Liver (tissue), 9 donors: ENCODE data around the gene ZNF597. TPM values are rescaled to one million over a fixed set of nuclear protein-coding genes. Genes with fewer than 3 reads are reported as not detected.

Source experiments
- DNase-seq: peaks from one replicate; pipeline ENCODE4 v3.0.0-alpha.2; 2017; ENCODE audit warnings: low spot score
- H3K27ac ChIP-seq, 2 donors: one replicate each; pipeline ENCODE4 v1.7.0; 2013; ENCODE audit warnings: inconsistent platforms in 2 of 2, low read length in 2 of 2, control low read depth in 1 of 2, low read depth in 1 of 2, mild to moderate bottlenecking in 1 of 2
- H3K27me3 ChIP-seq, 4 donors: one replicate each; pipeline versions ENCODE4 v1.6.1 to v1.7.0; 2013; ENCODE audit warnings: low read length in 3 of 4, inconsistent platforms in 1 of 4, mild to moderate bottlenecking in 1 of 4, moderate library complexity in 1 of 4; ENCODE audit not compliant: control insufficient read depth in 4 of 4, insufficient read depth in 4 of 4
- H3K36me3 ChIP-seq, 4 donors: one replicate each; pipeline versions ENCODE4 v1.6.1 to v1.7.0; 2013; ENCODE audit warnings: low read length in 3 of 4, mild to moderate bottlenecking in 3 of 4, low read depth in 1 of 4, moderate library complexity in 1 of 4; ENCODE audit not compliant: control insufficient read depth in 4 of 4, insufficient read depth in 3 of 4
- H3K4me1 ChIP-seq, 4 donors: one replicate each; pipeline versions ENCODE4 v1.6.1 to v1.7.0; 2013; ENCODE audit warnings: low read length in 3 of 4, mild to moderate bottlenecking in 3 of 4, moderate library complexity in 1 of 4; ENCODE audit not compliant: control insufficient read depth in 4 of 4, insufficient read depth in 4 of 4
- H3K4me3 ChIP-seq, 3 donors: one replicate each; pipeline versions ENCODE4 v1.6.1 to v1.7.0; 2013; ENCODE audit warnings: low read length in 3 of 3, control low read depth in 1 of 3, low read depth in 1 of 3, mild to moderate bottlenecking in 1 of 3
- H3K9ac ChIP-seq, 2 donors: one replicate each; pipeline ENCODE4 v1.7.0; 2013; ENCODE audit warnings: low read length in 2 of 2, mild to moderate bottlenecking in 2 of 2, moderate library complexity in 2 of 2, control low read depth in 1 of 2, low read depth in 1 of 2
- H3K9me3 ChIP-seq, 4 donors: one replicate each; pipeline versions ENCODE4 v1.6.1 to v1.7.0; 2013; ENCODE audit warnings: low read length in 3 of 4; ENCODE audit not compliant: control insufficient read depth in 4 of 4
- ATF3 ChIP-seq: IDR thresholded peaks from 2 replicates; pipeline ENCODE4 v1.6.1; 2016; ENCODE audit warnings: antibody characterized with exemption
- CTCF ChIP-seq: fragments of 150-350 bp; IDR thresholded peaks from 2 replicates; pipeline ENCODE4 v1.5.1; 2017; ENCODE audit warnings: improper control_type of control experiment, low read depth, low read length; ENCODE audit not compliant: missing input control
- EGR1 ChIP-seq, 2 donors: IDR thresholded peaks; 2 replicates each; pipeline ENCODE4 v1.6.1; 2016 to 2018; ENCODE audit warnings: antibody characterized with exemption in 2 of 2, low read depth in 2 of 2
- FOXA2 ChIP-seq: IDR thresholded peaks from 2 replicates; pipeline ENCODE4 v1.6.1; 2016; ENCODE audit warnings: antibody characterized with exemption
- GABPA ChIP-seq, 2 donors: IDR thresholded peaks in 1 of 2; conservative IDR thresholded peaks in 1 of 2; 2 replicates each; pipeline ENCODE4 v1.6.1; 2016; ENCODE audit warnings: antibody characterized with exemption in 2 of 2, mild to moderate bottlenecking in 1 of 2, moderate library complexity in 1 of 2
- HNF4A ChIP-seq, 2 donors: conservative IDR thresholded peaks; 2 replicates each; pipeline ENCODE4 v1.6.1; 2016; ENCODE audit warnings: antibody characterized with exemption in 2 of 2, mild to moderate bottlenecking in 2 of 2
- HNF4G ChIP-seq: IDR thresholded peaks from 2 replicates; pipeline ENCODE4 v1.6.1; 2016; ENCODE audit warnings: antibody characterized with exemption
- JUND ChIP-seq, 2 donors: IDR thresholded peaks; 2 replicates each; pipeline ENCODE4 v1.6.1; 2016; ENCODE audit warnings: antibody characterized with exemption in 2 of 2
- MAX ChIP-seq: IDR thresholded peaks from 2 replicates; pipeline ENCODE4 v1.6.1; 2016; ENCODE audit warnings: antibody characterized with exemption
- NR2F2 ChIP-seq: IDR thresholded peaks from 2 replicates; pipeline ENCODE4 v1.6.1; 2016; ENCODE audit warnings: antibody characterized with exemption
- RAD21 ChIP-seq, 2 donors: IDR thresholded peaks; 2 replicates each; pipeline ENCODE4 v1.6.1; 2016; ENCODE audit warnings: antibody characterized with exemption in 2 of 2, mild to moderate bottlenecking in 2 of 2
- REST ChIP-seq: IDR thresholded peaks from 2 replicates; pipeline ENCODE4 v1.6.1; 2016; ENCODE audit warnings: antibody characterized with exemption, mild to moderate bottlenecking
- RXRA ChIP-seq, 2 donors: IDR thresholded peaks; 2 replicates each; pipeline ENCODE4 v1.6.1; 2017 to 2018; ENCODE audit warnings: antibody characterized with exemption in 2 of 2, mild to moderate bottlenecking in 1 of 2
- TAF1 ChIP-seq: conservative IDR thresholded peaks from 2 replicates; pipeline ENCODE4 v1.6.1; 2016; ENCODE audit warnings: antibody characterized with exemption, mild to moderate bottlenecking
- YY1 ChIP-seq: IDR thresholded peaks from 2 replicates; pipeline ENCODE4 v1.6.1; 2016; ENCODE audit warnings: antibody characterized with exemption, mild to moderate bottlenecking
- ZBTB33 ChIP-seq: IDR thresholded peaks from 2 replicates; pipeline ENCODE4 v1.6.1; 2016; ENCODE audit warnings: antibody characterized with exemption
- WGBS: extraction: QIAGEN DNeasy Blood & Tissue Kit; methylation state at CpG from one replicate; pipeline ENCODE4 v1.1.7; 2013; 5-methylcytosine and 5-hydroxymethylcytosine counted together
- polyA plus RNA-seq, 2 donors: library from polyadenylated mRNA; stranded (reverse) in 1 of 2; unstranded in 1 of 2; fragments of 200-250 nt in 1 of 2; fragments of >200 nt in 1 of 2; fragmentation: Nextera tagmentation in 1 of 2; extraction: Ambion mirVana in 1 of 2; gene quantifications; one replicate each; pipeline versions ENCODE4 v1.2.1 to v1.2.3, GENCODE V29; 2013 to 2015
- total RNA-seq, 2 donors: library from RNA; depleted of rRNA; stranded (reverse); fragments of >200 nt; gene quantifications; one replicate each; pipeline ENCODE4 v1.2.3, GENCODE V29; 2014
- donor health status: healthy.
- donor health status: healthy.
- donor health status: healthy.
- donor health status: healthy.
- donor health status: healthy.

Gene ZNF597
- total and polyA plus RNA-seq, 4 donors = 0.53 to 1.7 (median 0.85) TPM

- Histone ChIP-seq H3K36me3 (peaks cover 0 to 4% (median 2%) of the 10 kb centered on the region in 4 donors), H3K27me3 (no peaks in the 10 kb centered on the region), H3K9me3 (no peaks in the 10 kb centered on the region), H3K9ac (no peak overlapping the region), H3K27ac (no peak overlapping the region), H3K4me1 (peaks cover 0 to 16% (median 2%) of the 10 kb centered on the region in 4 donors), H3K4me3 (no peak overlapping the region)
- 88% methylated on average over 10 of the region's 10 CpGs for WGBS
- no peak for TF ChIP-seq ZBTB33
- TF ChIP-seq CTCF = no peak
- no peak for TF ChIP-seq NR2F2
- TF ChIP-seq REST = no peak
- TF ChIP-seq FOXA2 = no peak
- TF ChIP-seq GABPA (IDR thresholded peaks at IDR 0.05 in 1 of 2, conservative IDR thresholded peaks at IDR 0.05 in 1 of 2) = no peak
- no peak for TF ChIP-seq HNF4G
- TF ChIP-seq YY1 = no peak
- no peak for TF ChIP-seq EGR1 (IDR thresholded peaks at IDR 0.05; ENCODE audit: low read depth in 2 of 2)
- no peak for TF ChIP-seq HNF4A (conservative IDR thresholded peaks at IDR 0.05)
- no peak for TF ChIP-seq MAX
- no peak for TF ChIP-seq TAF1
- TF ChIP-seq RAD21 (IDR thresholded peaks at IDR 0.05) = no peak
- no peak for DNase-seq
Measured at GRCh38 chr16:3472878-3473595, 29.7 kb upstream of the ZNF597 start.

GRCh38 chr16:3471518-3472176, 28.3 kb upstream of the ZNF597 start:
- WGBS = 93% methylated on average over 20 of the region's 20 CpGs
- H3K27ac ChIP-seq = no peak overlapping the region
- no peak for DNase-seq
- H3K27me3 ChIP-seq = no peaks in the 10 kb centered on the region
- H3K9me3 ChIP-seq = no peaks in the 10 kb centered on the region
- H3K9ac ChIP-seq = no peak overlapping the region
- H3K4me1 ChIP-seq = peaks cover 3 to 18% (median 6%) of the 10 kb centered on the region in 4 donors
- H3K4me3 ChIP-seq = no peak overlapping the region
- peaks cover 0 to 4% (median 0%) of the 10 kb centered on the region in 4 donors for H3K36me3 ChIP-seq
- TF ChIP-seq REST (no peak), YY1 (no peak), TAF1 (no peak), FOXA2 (no peak), HNF4G (no peak), RXRA (IDR thresholded peaks at IDR 0.05) (no peak), EGR1 (IDR thresholded peaks at IDR 0.05; ENCODE audit: low read depth in 2 of 2) (no peak), JUND (IDR thresholded peaks at IDR 0.05) (no peak), HNF4A (conservative IDR thresholded peaks at IDR 0.05) (no peak), ATF3 (no peak)
